Stimulated activated CD4-positive, alpha-beta T cell treated with anti-CD3 and anti-CD28 coated beads, Interleukin-2, amount 100 ng/mL, for 24 hours (primary cell): ENCODE data around the gene PCNX1.
"Not testable (repeated sequence)": the region's sequence is repeated elsewhere in the genome, so short reads cannot be mapped to it uniquely, and the experiment has no call there.

Experiments
- DNase-seq, 2 donors: peaks; one replicate each; pipeline ENCODE4 v3.0.0-alpha.2; 2020

The PCNX1 gene

DNA sequence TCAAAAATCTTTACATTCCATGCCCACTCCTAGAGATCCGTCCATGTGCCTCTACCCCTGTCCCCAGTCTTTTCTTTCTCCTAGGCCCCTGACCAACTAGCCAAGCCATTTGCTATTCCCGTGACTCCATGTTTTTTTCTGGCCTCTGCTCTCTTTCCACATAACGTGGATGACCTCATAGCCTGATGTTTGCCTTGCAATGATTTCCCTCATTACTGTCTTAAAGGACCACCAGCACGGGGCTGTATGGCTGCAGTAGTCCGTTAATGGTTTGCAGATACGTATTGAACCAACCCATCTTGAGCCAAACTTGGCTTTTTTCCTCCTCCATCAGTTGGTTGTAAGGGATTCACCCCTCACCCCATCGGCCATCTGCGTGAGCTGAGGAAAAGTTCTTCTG, 226.0 kb downstream of the PCNX1 start:
- no peak for DNase-seq

GRCh38 chr14:71135496-71135895, 228.2 kb downstream of the PCNX1 start:
- no peak for DNase-seq

GRCh38 chr14:71135911-71136310, 228.7 kb downstream of the PCNX1 start:
- no peak for DNase-seq

DNA sequence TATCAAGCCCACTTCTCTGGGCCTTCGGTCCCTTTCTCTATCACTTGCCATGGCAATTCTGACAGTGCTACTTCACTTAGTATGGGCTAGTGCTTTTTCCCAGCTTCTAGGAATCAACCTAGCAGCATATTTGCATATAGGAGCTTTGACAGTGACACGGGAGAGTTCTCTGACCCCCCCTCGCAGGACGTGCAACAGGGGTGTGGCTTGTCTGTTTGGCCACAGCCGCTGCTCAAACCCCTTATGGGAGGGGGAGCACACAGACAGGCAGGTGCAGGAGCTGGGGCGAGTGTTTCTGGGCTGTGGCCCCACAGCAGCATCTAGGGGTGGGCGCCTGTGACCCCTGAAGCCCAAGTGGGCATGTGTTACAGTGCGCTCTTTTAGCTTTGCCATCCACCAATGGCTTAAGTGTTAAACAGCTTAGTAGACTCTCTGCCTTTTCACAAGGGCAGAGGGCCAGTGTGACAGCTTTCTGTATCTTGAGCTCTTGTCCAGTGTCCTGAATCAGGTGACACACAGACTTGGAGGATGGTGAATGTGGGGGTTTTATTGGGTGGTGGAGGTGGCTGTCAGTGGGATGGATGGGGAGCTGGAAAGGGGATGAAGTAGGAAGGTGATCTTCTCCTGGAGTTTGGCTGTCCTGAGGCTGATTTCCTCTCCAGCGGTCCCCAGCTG, 229.3 kb downstream of the PCNX1 start:
- DNase-seq = no peak

- DNase-seq = no peak
Measured at GRCh38 chr14:71137536-71138447, 230.5 kb downstream of the PCNX1 start.

DNA sequence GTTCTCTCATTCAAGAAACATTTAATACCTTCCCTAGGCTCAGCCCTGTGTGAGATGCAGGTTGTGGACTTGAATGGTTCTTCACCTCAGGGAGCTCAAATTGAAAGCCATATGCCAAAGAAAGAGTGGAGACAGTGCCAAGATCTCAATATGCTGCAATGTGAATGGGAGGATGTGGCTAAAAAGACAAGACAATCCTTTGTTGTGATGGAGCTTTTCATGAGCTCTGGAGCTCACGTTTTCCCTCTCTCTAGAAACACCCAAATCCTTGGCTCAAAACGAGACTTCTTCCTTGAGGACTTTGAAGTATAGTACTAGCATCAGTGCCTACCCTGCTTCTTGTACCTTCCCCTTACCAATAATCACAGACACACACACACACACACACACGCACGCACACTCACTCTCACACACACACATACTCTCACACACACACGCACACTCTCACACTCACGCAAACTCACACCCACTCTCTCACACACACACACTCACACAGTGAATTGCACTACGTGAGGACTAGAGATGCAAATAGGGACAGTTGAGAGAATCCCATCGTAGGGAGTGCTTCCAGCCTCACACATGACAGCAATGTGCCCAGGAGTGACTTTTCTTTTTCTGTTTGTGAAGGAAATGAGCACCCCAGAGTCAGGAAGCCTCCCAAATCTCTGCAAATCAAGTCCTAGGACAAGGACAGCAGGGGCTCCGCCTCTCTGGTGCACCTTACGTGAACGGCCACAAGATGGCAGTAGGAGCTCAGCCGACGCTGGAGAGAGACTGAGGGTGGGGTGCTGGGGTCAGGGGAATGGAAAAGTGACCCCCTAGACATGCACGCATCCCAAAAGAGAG, 231.4 kb downstream of the PCNX1 start:
- DNase-seq = peak; percentile 67 to 70

DNA sequence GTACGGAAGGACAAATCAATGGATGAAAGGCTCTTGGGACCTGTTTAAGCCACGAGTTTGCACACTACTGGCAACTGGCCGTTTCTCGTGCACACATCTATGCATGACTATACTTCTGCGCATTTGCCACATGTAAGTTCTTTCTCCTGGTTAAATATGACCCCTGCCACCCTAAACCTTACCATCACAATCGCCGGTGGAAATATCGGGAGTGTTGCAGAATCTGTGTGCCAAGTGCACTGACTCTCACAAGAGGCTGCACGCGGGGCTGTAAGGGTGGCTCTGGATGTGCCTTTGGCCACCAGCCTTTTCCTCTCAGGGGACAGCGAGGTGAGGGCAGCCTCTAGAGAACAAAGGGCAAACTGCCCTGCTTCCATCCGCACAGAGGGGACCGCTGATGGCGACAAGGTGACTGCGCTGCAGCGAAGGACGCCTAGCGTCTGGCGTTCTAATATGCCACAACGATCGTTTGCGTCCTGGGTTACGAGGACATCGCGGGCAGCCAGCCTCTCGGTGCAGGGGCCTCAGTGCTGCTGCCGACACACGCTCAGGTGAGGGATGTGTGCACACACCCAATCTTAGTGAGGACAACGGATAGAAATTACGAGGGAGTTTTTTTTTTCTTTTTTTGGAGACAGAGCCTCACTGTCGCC, 232.2 kb downstream of the PCNX1 start:
- DNase-seq = no peak

DNA sequence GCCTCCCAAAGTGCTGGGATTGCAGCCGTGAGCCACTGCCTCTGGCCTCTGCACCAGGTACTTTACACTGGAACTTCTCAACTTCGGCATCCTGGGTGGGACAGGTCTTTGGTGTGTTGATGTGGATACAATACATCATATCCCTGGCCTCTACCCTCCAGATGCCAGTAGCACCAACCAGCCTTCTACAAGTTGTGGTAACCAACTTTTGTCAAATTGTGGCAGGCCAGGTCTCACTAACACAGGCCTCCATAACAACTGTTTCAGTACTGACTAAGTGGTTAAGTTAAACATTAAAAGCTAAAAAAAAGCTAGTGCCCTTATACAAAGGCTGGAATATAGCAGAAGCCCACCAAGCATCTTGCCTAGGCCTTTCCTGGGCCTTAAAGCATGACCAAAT, 232.9 kb downstream of the PCNX1 start:
- DNase-seq = no peak

DNA sequence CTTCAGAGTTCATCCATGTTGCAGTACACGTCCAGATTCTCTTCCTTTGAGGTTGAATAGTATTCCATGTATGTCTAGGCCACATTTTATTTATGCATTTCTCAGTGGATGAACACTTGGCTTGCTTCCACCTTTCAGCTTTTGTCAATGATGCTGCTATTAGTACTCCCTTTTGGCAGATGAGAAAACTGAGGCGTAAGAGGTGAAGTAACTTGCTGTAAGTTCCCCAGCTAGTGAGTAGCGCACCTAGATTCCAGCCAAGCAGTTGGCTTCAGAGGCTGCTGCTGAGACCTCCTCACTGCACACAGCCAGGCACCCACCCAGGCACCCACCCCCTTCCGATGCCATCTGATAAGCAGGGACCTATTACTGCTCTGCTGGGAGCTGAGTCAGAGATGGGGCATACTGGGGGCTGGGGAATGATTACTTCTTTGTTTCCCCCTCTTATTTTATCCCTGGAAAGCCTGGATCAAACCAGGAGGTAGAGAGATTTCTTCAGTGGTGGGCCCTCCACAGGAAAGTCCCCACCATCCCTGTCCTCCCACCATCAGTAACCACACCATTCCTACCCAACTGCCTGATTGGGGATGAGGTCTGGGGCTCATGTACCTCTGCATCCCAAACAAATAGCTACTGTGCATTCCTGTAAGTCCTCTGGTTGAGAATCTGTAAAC, 234.6 kb downstream of the PCNX1 start:
- DNase-seq = no peak

DNA sequence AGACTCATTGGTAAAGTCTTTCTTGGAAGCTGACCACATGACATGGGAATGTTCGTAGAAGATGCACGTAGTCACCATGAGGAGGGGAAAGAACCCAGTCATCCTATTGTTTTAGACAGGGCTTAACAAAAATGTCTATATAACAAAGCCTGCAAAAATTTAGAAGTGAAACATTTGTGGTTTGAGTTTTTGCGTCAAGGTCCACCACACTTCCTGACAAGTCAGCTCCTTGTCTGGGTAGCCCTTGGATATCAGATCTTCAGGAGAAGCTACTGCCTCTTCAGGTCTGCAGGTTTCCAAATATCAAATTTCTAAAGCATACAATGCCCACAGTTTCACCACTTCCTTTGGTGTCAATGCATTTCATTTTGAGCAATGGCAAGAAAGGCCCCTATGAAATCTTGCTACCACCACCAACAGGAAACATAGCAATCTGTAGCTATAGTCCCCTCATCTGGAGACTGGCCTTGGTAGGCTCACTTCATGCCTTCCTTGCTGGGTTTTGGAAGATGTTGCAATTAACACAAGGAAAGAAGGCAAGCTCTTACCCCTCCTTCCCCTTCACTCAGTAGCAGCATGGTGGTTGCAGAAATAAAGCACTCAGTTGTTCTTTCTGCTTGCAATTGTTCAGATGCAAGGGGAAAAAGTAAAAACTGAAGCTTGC, 235.2 kb downstream of the PCNX1 start:
- DNase-seq = no peak

DNA sequence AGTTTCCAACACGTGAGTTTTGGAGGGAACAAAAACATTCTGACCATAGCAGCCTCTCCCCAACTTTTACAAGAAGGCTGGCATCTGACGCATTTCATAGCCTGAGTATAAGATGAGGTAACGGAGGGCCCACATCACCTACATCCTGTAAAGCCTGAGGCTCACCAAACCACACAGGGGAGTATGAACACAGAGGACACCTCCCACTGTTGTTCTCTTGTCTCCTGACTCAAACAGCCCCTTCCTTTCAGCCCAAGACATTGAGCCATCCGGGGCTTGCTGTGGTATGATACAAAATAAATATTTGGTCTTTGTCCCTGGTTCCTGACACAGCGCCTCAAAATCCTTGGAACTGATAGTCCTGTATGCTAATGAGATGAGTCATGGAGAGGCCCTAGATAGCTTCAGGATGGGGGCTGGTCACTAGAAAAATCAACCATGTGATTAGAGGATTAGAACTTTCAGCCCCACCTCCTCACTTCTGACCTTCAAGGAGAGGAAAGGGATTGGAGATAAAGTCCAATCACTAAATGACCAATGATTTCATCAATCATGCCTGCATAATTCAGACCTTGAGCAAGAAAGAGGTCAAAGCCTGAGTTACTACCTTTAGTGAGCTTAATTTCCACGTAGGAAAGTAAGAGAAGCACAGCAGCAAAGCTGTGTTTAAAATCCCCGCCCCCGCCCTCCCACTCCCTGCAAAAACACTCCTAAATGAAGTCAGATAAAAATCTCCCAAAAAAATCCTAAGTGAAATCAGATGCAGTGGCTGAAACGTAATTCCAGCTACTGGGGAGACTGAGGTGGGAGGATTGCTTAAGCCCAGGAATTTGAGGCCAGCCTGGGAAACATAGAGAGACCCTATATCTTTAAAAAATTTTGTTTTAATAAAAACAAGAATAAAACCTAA, 236.4 kb downstream of the PCNX1 start:
- peak; percentile 31 to 32 for DNase-seq

- DNase-seq = not testable (repeated sequence)
Measured at GRCh38 chr14:71147335-71147734, 240.1 kb downstream of the PCNX1 start.

- DNase-seq = no peak
Measured at GRCh38 chr14:71148627-71149026, 241.4 kb downstream of the PCNX1 start.

- no peak for DNase-seq
Measured at GRCh38 chr14:71150737-71151136, 243.5 kb downstream of the PCNX1 start.

GRCh38 chr14:71155743-71156142, 248.5 kb downstream of the PCNX1 start:
- DNase-seq = no peak

DNA sequence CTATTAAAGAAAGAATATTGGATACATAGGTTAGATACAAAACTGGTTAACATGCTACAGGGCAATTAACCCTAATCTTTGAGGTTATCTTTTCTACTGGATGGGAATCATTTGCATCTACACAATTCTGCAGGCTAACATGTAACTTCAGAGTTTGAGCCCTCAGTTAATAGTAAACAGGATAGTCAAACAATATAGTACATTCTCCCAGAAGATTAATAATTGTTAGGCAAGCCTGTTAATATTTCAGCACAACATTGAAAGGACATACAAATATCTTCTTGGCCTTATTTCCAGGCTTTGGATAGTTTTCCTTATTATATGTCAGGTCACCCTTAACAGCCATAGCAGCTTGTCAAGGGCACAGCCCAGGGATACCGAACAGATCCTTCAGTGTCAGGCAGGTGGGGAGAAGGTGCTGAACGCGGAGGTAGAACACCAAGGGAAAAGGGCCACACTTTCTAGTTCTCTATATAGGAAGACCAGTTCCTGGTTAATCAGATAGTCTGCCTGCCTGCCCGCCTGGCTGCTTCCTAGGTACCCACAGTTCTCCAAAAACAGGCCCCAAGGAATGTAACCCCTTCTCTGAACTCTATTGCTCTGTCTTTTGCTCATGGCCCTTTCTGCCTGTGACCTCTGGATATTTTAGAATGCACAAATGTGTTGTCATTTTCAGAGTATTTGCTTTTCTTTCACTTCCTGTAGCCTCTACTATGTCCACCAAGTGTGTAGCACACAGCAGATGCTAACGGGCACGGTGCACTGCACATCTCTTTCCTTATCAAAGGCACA, 256.0 kb downstream of the PCNX1 start:
- DNase-seq = no peak

DNA sequence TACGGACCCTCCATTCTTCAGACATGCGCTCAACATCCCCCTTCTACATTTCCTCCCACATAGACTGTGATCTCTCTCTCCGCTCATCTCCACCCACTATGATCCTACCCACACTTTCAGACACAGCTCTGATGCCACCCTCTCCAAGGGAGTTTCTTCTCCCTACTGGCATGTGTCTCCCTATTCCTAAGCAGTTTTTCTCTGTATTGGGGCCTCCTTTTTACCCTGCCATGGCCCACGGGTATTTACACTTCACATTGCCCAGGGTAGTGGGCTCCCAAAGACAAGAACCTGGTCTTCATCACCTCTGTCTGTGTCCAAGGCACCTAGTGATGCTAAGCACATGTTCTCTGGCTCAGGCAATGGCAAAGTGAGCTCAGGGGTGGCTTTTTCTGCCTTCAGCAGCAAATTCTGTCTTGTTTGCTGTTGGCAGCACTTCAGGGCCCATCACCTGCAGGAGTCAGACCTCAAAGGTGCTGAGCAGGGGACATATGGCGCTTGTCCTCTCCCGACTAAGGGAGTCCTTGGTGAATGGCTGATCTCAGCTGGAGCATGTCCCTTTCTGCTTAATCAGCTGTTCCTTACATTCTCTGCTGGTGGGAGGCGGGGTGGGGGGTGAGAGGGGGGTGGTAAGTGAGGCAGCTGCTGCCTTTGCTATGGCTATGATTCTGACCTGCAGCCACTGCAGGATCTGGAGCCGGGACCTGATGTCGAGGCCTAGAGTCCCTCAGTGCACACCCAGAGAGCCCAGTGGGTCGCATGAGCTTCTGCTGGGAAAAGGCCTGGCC, 256.8 kb downstream of the PCNX1 start:
- no peak for DNase-seq
